Panc1 (cell line): Measurements from ENCODE around the gene CCDC171.

ENCODE experiments used
- POLR2AphosphoS5 ChIP-seq: IDR thresholded peaks from 2 replicates; pipeline ENCODE4 v1.6.1; 2012; ENCODE audit warnings: mild to moderate bottlenecking, low read depth, low read length, moderate library complexity
- TCF7L2 ChIP-seq: IDR thresholded peaks from 2 replicates; pipeline ENCODE4 v1.6.1; 2011; ENCODE audit warnings: mild to moderate bottlenecking, low read depth, low read length, inconsistent platforms
- TF ChIP-seq, protein P1 (sequence below): fragments of 450-650 bp; IDR thresholded peaks from 2 replicates; pipeline ENCODE4 v1.5.1; 2017; ENCODE audit warnings: mild to moderate bottlenecking

DNA sequence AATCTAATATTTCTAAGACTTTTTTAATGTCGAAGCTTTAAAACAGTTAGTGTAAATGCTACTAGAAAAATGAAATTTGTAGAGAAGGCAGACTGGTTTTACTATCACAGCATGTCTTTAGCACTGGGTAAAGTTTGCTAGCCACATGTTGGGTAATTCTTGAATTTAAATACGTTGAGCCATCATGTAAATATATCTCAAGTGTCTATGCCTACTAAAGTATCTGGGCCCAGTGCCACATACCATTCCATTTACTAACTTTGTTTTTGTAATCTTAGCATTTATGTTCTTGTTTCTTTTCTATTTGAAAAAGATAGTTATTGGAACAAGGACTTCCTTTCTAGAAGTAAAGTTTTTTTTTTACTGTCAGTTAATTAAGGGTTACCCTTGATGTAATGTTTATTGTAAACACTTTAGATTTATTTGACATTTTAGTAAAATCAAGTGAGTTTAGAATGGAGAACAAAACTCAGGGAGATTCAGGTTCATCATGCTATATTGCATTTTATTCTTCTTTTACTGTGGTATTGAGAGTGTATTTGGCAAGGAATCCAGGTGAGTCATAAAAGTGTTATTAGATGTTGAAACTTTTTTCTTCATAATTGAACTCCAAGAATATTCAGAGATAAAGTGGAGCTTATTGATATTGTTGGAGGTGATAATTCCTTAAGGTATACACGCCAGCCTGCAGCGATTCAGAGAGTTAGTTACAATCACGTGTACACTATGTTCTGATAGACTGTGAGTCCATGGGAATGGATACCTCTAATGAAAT, 182.4 kb downstream of the CCDC171 start:
- TF ChIP-seq, protein P1, sequence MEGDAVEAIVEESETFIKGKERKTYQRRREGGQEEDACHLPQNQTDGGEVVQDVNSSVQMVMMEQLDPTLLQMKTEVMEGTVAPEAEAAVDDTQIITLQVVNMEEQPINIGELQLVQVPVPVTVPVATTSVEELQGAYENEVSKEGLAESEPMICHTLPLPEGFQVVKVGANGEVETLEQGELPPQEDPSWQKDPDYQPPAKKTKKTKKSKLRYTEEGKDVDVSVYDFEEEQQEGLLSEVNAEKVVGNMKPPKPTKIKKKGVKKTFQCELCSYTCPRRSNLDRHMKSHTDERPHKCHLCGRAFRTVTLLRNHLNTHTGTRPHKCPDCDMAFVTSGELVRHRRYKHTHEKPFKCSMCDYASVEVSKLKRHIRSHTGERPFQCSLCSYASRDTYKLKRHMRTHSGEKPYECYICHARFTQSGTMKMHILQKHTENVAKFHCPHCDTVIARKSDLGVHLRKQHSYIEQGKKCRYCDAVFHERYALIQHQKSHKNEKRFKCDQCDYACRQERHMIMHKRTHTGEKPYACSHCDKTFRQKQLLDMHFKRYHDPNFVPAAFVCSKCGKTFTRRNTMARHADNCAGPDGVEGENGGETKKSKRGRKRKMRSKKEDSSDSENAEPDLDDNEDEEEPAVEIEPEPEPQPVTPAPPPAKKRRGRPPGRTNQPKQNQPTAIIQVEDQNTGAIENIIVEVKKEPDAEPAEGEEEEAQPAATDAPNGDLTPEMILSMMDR, result no peak
- TF ChIP-seq POLR2AphosphoS5 (no peak), TCF7L2 (no peak)
